Cardiac fibroblast (primary cell): ENCODE data around the gene MAP4K4.
"Not testable (repeated sequence)": the region's sequence is repeated elsewhere in the genome, so short reads cannot be mapped to it uniquely, and the experiment has no call there.

ENCODE experiments used
- DNase-seq, 2 donors: peaks; one replicate each; pipeline versions ENCODE4 v3.0.0 to v3.0.0-alpha.2; 2010; ENCODE audit warnings: low read depth in 2 of 2
- H3K4me3 ChIP-seq, 2 donors: replicated peaks in 1 of 2; 1 replicate in 1 of 2; 2 replicates in 1 of 2; pipeline ENCODE4 v1.5.1; 2011; ENCODE audit warnings: low read depth in 2 of 2, low read length in 2 of 2, mild to moderate bottlenecking in 2 of 2, moderate library complexity in 1 of 2
- TF ChIP-seq, protein P1 (sequence below): IDR thresholded peaks from one replicate; pipeline ENCODE4 v1.5.1; 2011; ENCODE audit warnings: low read depth, mild to moderate bottlenecking, low read length, inconsistent platforms

Gene MAP4K4

DNA sequence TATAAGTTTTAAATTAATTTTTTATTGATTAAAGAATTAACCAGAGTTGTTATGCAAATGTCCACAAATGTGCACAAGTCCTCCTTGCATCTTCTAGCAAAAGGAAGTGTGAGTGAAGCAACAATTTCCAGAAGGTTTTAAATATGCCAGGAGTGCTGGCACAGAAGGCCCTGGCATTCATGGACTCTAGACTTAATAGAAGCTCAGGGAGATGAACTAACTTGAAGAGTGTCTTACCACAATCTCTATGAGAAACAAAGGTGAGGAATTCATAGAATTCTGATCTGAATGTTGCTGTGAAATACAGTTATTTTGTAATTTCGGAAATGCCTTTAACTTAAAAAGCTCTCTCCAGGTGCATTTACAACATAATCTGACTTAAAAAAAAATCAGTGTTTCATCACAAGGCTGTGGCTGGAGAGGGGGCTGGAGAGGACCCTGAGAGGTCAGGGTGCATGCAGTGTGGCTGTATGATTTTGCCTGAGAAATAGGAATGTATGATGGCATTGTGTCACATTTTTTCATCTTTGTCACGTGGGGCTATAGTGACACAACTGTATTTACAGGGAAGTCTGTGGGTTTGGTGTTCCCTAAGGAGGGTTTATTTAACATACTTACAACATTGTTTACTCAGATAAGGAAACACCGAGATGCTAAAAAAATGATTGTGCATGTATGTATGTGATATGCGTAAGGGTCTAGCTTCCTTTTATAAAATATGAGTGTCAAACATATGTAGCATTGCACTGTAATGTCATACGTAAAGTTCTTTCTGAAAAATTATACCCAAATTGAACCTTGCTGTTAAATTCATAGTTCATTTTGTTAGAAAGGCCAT, 66.2 kb downstream of the MAP4K4 start:
- DNase-seq, result peak; percentile 30 to 62
- TF ChIP-seq, protein P1, sequence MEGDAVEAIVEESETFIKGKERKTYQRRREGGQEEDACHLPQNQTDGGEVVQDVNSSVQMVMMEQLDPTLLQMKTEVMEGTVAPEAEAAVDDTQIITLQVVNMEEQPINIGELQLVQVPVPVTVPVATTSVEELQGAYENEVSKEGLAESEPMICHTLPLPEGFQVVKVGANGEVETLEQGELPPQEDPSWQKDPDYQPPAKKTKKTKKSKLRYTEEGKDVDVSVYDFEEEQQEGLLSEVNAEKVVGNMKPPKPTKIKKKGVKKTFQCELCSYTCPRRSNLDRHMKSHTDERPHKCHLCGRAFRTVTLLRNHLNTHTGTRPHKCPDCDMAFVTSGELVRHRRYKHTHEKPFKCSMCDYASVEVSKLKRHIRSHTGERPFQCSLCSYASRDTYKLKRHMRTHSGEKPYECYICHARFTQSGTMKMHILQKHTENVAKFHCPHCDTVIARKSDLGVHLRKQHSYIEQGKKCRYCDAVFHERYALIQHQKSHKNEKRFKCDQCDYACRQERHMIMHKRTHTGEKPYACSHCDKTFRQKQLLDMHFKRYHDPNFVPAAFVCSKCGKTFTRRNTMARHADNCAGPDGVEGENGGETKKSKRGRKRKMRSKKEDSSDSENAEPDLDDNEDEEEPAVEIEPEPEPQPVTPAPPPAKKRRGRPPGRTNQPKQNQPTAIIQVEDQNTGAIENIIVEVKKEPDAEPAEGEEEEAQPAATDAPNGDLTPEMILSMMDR, result no peak
- H3K4me3 ChIP-seq, result no peak overlapping the region

DNA sequence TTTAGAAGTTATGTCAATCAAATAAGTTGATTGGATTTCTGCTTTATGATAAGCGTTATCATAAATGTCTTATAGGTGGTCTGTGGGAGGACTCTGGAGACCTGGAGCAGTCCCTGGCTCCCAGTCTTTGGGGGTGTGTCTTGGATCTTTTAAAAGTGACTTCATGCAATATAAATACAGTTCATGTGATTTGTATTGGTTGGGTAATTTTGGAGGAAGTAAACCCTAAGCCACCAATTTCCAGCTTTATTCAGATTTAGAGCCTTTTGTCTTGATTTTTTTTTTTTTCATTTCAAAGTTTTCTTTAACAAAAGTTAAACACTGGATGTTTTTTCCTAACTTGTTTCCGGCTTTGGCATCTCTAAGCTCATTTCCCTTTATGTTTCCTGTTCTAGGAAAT, 68.8 kb downstream of the MAP4K4 start:
- DNase-seq, result peak in 1 of 2 donors; percentile 36
- TF ChIP-seq, protein P1, result no peak
- H3K4me3 ChIP-seq, result no peak overlapping the region

DNA sequence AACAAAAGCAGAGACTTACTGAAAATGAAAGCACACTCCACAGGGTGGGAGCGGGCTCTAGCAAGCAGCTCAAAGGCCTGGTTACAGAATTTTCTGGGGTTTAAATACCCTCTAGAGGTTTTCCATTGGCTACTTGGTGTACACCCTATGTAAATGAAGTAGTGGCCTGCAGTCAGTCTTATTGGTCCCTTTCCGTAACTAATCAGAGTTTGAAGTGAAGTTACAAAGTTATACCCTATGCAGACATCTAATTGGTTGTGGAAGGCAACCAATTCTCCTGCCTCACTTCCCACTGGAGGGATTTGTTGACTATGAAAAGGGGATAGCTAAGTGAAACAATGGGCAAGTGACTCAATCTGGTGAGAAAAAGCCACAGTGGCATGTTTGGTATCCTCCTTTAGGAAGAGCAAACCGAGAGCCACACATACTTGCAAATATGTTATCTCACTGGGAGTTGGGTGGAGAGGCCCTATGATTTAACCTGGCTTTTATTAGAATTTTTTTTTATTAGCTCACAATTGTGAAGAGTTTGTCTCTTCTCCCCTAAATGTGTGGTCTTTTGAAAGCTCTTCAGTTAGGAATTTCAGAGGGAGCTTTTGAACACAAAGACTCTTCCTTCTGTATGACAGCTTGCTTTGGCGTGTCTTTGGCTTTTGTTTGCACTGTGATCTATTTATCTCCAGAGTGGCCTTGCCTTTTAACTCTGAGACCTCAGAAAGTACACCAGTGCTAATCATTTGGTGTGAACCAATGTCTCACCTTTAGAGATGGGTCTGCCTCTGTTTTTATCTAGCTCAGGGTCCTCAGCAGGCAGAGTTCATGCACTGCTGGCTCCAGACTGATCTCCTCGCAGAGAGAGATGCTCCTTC, 69.6 kb downstream of the MAP4K4 start:
- DNase-seq, result peak; percentile 82 to 94
- TF ChIP-seq, protein P1, result no peak
- no peak overlapping the region for H3K4me3 ChIP-seq

DNA sequence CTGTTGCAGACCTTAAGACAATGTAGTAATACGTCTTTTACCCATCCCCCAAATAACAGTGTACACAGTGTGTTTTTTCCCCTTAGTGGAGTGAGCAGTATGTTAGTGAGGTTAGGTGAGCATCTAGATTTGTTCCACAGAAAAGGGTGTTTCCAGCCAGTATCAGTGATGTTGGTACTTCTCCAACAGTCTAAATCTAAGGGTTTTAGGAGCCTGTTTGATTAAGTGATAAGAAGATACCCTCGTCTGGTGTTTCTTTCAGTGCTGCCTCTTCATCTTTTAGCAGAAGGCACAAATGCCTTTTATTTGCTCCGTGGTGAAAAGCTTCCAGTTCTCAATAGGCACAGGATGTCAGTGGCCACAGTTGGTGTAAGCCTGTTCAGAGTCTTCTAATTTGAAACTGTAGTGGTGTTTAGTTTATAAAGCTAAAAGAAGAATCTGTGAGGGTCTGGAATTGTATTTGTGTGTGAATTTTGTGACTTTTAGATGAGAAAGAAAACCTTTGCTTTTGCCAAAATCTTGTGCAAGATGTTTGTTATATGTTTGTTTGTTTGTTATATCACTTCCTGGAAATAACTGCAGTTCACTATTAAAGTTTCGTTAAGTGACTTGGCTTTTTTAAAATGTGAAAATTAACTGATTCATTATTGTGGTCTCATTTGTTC, 71.2 kb downstream of the MAP4K4 start:
- no peak overlapping the region for H3K4me3 ChIP-seq
- DNase-seq, result no peak
- TF ChIP-seq, protein P1, result no peak

DNA sequence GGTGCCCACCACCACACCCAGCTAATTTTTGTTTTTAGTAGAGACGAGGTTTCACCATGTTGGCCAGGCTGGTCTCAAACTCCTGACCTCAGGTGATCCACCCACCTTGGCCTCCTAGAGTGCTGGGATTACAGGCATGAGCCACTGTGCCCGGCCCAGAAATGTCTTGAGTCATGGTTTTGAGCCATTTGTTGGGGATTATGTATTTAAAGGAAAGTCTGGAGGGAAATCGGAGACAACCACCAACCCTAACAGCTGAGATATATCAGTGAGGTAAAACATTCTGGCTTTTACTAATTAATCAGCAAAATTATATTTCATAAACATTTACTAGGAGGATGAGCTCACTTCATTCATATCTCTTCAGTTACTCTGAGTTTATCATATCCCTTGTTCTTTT, 72.2 kb downstream of the MAP4K4 start:
- DNase-seq, H3K4me3 ChIP-seq: not testable (repeated sequence)

DNA sequence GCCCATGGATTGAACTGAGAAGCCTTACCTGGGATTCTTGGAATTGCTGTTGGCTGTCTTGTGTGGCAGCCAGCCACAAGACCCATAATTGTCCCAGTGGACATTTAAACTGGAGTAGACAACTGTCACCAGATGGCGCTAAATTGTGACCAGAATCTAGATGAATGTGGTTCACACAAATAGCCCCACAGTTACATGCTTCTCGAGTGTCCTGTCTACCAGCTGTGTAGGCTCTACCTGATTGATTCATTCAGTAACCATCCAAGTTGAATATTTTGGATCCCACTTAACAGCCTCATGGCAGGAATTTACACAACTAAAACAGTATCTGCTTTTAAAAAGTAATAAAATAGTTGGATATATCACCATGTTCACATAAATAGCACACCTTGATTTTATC, 73.2 kb downstream of the MAP4K4 start:
- no peak overlapping the region for H3K4me3 ChIP-seq
- TF ChIP-seq, protein P1, result peak; percentile 21
- DNase-seq, result peak; percentile 51 to 70
